UCSD-AML1 (cell line): ENCODE results near the gene GTF3C5.

Experiments
- DNase-seq: peaks from one replicate; lab custom pipeline; 2025; ENCODE audit not compliant: unreplicated experiment; lab: John Stamatoyannopoulos, UW

Gene GTF3C5

GRCh38 chr9:133027134-133027533, 3.7 kb upstream of the GTF3C5 start:
- no peak for DNase-seq

GRCh38 chr9:133028221-133028620, 2.6 kb upstream of the GTF3C5 start:
- DNase-seq, result no peak

DNA sequence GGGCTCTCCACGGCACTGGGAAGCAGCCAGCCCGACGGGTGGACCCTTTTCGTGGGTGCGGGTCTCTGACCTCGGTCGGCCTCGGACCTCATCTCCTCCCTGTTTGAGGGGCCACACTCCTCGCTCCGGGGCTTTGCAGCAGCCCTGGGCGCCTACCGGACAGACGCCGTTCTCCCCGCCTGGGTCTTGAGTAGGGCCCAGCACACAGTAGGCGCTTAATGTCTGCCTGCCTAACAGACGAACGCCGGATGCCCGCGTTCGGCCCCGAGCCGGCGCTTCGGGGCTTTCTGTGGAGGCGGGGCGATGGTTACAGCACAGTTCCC, 842 bp upstream of the GTF3C5 start:
- DNase-seq, result no peak

- DNase-seq, result no peak
Measured at GRCh38 chr9:133031130-133031422, 279 bp downstream of the GTF3C5 start.

GRCh38 chr9:133031496-133031911, 707 bp downstream of the GTF3C5 start:
- no peak for DNase-seq

DNA sequence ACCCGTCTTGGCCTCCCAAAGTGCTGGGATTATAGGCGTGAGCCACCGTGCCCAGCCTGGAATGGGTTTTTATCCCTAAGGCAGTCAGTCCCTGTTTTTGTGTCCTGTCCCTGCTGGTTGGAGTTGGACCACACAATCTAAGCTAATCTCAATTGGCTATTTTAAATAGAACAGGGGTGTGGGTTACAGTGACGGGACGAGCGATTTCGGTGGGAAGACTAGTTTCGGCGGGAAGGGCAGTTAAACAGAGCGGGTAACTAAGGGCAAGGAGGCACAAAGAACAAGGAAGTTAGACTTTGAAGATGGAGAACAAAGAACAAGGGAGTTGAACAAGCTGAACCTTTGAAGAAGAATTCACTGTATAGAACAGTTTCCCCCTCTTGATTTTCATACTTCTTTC, 1.4 kb downstream of the GTF3C5 start:
- DNase-seq, result no peak

- DNase-seq, result no peak
Measured at GRCh38 chr9:133035669-133036068, 4.9 kb downstream of the GTF3C5 start.

DNA sequence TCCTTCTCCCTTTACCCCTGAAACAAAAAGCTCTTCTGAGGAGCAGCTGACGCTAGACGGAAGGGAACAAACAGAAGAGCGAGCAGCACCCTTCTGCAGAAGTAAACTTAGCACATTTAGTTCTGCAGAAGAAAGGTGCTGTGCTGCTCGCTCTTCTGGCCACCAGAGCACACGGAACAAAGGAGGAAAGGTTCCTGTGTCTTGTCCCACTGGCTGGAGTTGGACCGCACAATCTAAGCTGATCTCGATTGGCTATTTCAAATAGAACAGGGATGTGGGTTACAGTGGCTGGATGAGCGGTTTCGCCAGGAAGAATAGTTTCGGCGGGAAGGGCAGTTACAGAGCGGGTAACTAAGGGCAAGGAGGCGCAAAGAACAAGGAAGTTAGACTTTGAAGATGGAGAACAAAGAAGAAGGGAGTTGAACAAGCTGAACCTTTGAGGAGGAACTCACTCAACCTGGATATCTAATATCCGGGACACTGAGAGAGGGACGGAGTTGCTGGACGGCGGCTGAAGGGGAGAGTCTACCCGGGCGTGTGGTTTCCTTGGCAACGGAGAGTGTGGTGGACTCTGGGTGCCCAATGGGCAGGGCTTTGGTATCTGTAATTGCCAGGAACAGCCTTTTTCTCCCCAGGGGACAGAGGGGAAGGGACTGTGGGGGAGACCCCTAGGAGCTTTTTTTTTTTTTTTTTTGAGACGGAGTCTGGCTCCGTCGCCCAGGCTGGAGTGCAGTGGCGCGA, 7.1 kb downstream of the GTF3C5 start:
- DNase-seq, result no peak

DNA sequence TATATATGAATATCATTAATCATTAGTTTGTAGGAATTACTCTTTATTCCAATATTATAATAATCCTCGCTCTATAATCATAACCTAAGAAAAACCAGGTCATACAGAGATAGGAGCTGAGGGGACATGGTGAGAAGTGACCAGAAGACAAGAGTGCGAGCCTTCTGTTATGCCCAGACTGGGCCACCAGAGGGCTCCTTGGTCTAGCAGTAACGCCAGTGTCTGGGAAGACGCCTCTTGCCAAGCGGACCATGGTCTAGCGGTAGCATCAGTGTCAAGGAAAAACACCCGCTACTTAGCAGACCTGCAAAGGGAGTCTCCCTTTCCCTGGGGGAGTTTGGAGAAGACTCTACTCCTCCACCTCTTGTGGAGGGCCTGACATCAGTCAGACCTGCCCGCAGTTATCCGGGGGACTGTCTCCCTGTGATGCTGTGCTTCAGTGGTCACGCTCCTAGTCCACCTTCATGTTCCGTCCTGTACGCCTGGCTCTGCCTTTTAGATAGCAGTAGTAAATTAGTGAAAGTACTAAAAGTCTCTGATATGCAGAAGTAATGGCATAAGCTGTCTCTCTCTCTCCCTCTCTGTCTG, 10.2 kb downstream of the GTF3C5 start:
- DNase-seq, result peak; percentile 30

- DNase-seq, result no peak
Measured at GRCh38 chr9:133041958-133042357, 11.2 kb downstream of the GTF3C5 start.

GRCh38 chr9:133042676-133043075, 11.9 kb downstream of the GTF3C5 start:
- no peak for DNase-seq

- no peak for DNase-seq
Measured at GRCh38 chr9:133043449-133044035, 12.7 kb downstream of the GTF3C5 start.

- DNase-seq, result no peak
Measured at GRCh38 chr9:133044125-133044524, 13.3 kb downstream of the GTF3C5 start.

DNA sequence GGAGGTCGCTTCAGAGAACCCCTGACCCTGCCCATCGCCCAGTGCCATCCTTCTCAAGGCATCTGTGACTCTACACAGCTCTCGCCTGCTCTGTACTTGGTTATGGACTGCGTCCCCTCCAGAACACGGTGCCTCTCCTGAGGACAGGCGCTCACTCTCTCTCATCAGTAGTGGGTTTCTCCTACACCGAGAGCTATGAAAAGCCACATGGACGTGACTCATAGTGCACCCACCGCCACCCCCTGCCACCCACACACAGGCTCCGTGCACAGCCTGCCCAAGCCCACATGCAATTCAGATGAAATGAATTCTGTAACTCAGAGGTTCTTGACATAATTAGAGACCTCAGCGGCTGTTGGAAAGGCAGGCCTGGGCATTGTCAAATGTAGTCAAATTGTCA, 13.9 kb downstream of the GTF3C5 start:
- DNase-seq, result no peak

DNA sequence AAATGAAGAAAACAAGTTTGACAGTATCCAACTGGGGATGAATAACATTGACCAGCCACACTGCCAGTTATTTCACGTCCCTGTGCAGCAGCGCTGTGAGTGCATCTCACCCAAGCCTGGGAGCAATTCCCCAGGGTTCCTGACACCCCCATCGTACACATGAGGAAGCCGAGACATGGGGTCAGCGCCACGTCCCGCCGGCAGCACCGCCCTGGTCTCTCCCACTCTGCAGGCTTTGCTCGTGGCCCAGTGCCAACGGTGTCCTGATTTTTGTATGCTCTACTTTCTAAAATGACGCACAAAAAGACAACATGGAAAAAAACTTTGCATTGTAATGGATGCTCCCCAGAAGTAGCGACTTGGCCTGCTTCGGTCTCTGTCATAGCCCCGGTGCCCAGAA, 14.3 kb downstream of the GTF3C5 start:
- no peak for DNase-seq

DNA sequence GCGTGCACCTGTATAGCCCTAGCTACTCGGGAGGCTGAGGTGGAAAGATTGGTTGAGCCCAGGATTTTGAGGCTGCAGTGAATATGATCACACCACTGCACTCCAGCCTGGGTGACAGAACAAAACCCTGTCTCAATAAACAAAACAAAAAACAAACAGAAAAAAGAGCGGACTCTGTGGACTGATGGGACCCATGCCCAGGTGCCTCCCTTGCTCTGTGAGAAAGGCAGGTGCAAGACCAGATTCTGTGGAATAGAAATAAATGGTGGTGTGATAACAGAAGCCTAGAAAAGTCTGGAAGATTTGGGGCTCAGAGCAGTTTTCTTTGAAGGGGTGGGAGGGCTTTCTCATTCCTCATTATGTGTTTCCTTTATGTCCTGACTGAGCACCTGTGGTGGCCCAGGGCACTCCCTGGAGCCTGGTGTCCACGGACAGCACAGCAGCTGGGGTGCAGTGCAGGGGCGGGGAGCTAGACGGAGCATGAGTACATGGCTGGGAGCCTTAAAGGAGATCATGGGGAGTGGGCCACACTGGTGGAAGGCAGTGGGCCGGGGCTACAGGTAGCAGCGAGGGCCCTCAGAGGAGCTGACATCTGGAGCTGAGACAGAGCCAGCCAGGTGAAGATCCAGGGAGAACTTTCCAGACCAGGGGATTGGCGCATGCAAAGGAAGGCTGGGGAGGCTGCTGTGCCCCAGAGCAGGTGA, 15.6 kb downstream of the GTF3C5 start:
- DNase-seq, result no peak

- no peak for DNase-seq
Measured at GRCh38 chr9:133046900-133047295, 16.1 kb downstream of the GTF3C5 start.

GRCh38 chr9:133048595-133048994, 17.8 kb downstream of the GTF3C5 start:
- DNase-seq, result peak; percentile 61

DNA sequence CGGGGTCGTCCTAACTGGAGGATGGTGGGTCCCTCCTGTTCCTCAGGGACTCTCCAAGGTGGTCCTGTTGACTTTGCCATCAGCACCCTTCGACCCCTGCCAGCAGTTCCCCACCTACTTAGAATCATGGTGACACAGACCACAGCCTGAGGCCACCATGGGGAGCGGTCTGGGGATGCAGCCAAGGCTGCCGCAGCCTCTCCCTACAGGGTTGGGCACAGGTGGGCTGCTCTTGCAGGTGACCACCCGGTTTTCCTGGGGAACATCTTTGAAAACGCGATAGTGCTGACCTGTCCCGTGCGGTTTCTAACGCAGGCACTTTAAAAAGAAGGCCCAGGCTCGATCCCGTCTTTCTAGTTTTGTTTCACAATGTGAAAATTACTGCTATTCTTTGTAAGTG, 18.2 kb downstream of the GTF3C5 start:
- no peak for DNase-seq

GRCh38 chr9:133050142-133050541, 19.3 kb downstream of the GTF3C5 start:
- no peak for DNase-seq

GRCh38 chr9:133050781-133051180, 20.0 kb downstream of the GTF3C5 start:
- peak; percentile 39 for DNase-seq

- no peak for DNase-seq
Measured at GRCh38 chr9:133051281-133051900, 20.6 kb downstream of the GTF3C5 start.
